Stimulated activated CD4-positive, alpha-beta T cell treated with anti-CD3 and anti-CD28 coated beads, TNF-alpha, amount 100 ng/mL, for 1 hour (primary cell): ENCODE data around the gene ABHD14A.

Experiments used
- DNase-seq, 3 donors: peaks; one replicate each; pipeline ENCODE4 v3.0.0-alpha.2; 2020; ENCODE audit warnings: low read depth in 3 of 3, low spot score in 1 of 3

ABHD14A gene

GRCh38 chr3:52017586-52017985 lies 42.7 kb downstream of the ABHD14A start:
- no peak for DNase-seq

- DNase-seq, result no peak
Observed at GRCh38 chr3:52018319-52019000, 43.6 kb downstream of the ABHD14A start.

- no peak for DNase-seq
Observed at GRCh38 chr3:52019352-52020080, 44.7 kb downstream of the ABHD14A start.

GRCh38 chr3:52020796-52021195 lies 45.9 kb downstream of the ABHD14A start:
- DNase-seq, result no peak

GRCh38 chr3:52021489-52022268 lies 46.8 kb downstream of the ABHD14A start:
- no peak for DNase-seq

- DNase-seq, result no peak
Observed at GRCh38 chr3:52022323-52023100, 47.6 kb downstream of the ABHD14A start.

- DNase-seq, result no peak
Observed at GRCh38 chr3:52023101-52023770, 48.4 kb downstream of the ABHD14A start.

- DNase-seq, result no peak
Observed at GRCh38 chr3:52023860-52024764, 49.2 kb downstream of the ABHD14A start.

GRCh38 chr3:52024765-52025452 lies 50.0 kb downstream of the ABHD14A start:
- DNase-seq, result no peak

GRCh38 chr3:52025453-52025852 lies 50.6 kb downstream of the ABHD14A start:
- DNase-seq, result no peak

- DNase-seq, result no peak
Observed at GRCh38 chr3:52026041-52026440, 51.2 kb downstream of the ABHD14A start.

GRCh38 chr3:52028572-52028971 lies 53.7 kb downstream of the ABHD14A start:
- DNase-seq, result no peak

- no peak for DNase-seq
Observed at GRCh38 chr3:52029053-52029452, 54.2 kb downstream of the ABHD14A start.

- DNase-seq, result no peak
Observed at GRCh38 chr3:52029535-52029934, 54.7 kb downstream of the ABHD14A start.
